Activated T-helper 1 cell treated with anti-CD3 and anti-CD28 coated beads, Interleukin-12 subunit alpha, Interleukin-12 subunit beta, Interleukin-2, Interleukin-4 antibody, amounts not matched to agents 30 ng/mL and 10 ng/mL and 1 ng/mL, durations not matched to agents 14 hours and 24 hours and 36 hours (primary cell): ENCODE measurements around the gene HLA-B. TPM values are rescaled to one million over a fixed set of nuclear protein-coding genes. Genes with fewer than 3 reads are reported as not detected.
"Not testable (repeated sequence)": the region's sequence is repeated elsewhere in the genome, so short reads cannot be mapped to it uniquely, and the experiment has no call there.

Source experiments
- DNase-seq: peaks from one replicate; pipeline ENCODE4 v3.0.0; 2021; ENCODE audit warnings: low spot score
- H3K27ac Mint-ChIP-seq: one replicate; pipeline ENCODE4 v1.8.0; 2021; ENCODE audit warnings: mild to moderate bottlenecking, mixed read lengths
- H3K27me3 Mint-ChIP-seq: one replicate; pipeline ENCODE4 v1.8.0; 2022; ENCODE audit warnings: mild to moderate bottlenecking, moderate library complexity, mixed read lengths; ENCODE audit not compliant: insufficient read depth
- H3K36me3 Mint-ChIP-seq: one replicate; pipeline ENCODE4 v1.8.0; 2021; ENCODE audit warnings: low read depth, mixed read lengths
- H3K4me1 Mint-ChIP-seq: one replicate; pipeline ENCODE4 v1.8.0; 2021; ENCODE audit warnings: low read depth, mixed read lengths
- H3K4me3 Mint-ChIP-seq: one replicate; pipeline ENCODE4 v1.8.0; 2021; ENCODE audit warnings: mild to moderate bottlenecking, moderate library complexity, mixed read lengths
- H3K9me3 Mint-ChIP-seq: one replicate; pipeline ENCODE4 v1.8.0; 2021; ENCODE audit warnings: mixed read lengths
- intact Hi-C: fragments of 100-400 bp; cut with micrococcal nuclease; formaldehyde crosslinking; loops from one replicate; pipeline ENCODE4 v1.15.1; 2024
- total RNA-seq: library from RNA; stranded (reverse); gene quantifications from 2 replicates; pipeline ENCODE4 v1.2.3, GENCODE V29; 2022

Gene HLA-B
- 3,770 and 3,814 TPM in 2 replicates for total RNA-seq

- Mint-ChIP-seq H3K27me3 (peaks cover 8% of the 10 kb centered on the region), H3K4me3 (peak within 1 kb of the TSS; percentile 95), H3K9me3 (peaks cover 8% of the 10 kb centered on the region), H3K36me3 (peaks cover 51% of the 10 kb centered on the region), H3K27ac (peak within 1 kb of the TSS; percentile 95), H3K4me1 (peaks cover 64% of the 10 kb centered on the region)
- intact Hi-C loops: loop anchor here (1.0 to 5.0 kb wide), 7 partner anchors 45 to 1470 kb away; partner anchors contain the start of genes HLA-C, MICA, MRPS18B and PPP1R10
- peak; percentile 67 for DNase-seq
These were observed at the start of gene HLA-B for GRCh38 chr6:31356946-31357466. TSS of gene HLA-B (minus strand) at chr6:31357179. CDS start at chr6:31357158, 21 bp downstream.

- H3K4me3 Mint-ChIP-seq: peak overlapping the region; percentile 53
These were observed 49.0 kb upstream of the HLA-B start for GRCh38 chr6:31405996-31406395.

GRCh38 chr6:31404061-31404364 is 47.0 kb upstream of the HLA-B start:
- H3K4me1 Mint-ChIP-seq: peaks cover 54% of the 10 kb centered on the region
- intact Hi-C loops: loop anchor here (5.0 to 10.0 kb wide), 2 partner anchors 47 to 191 kb away; partner anchors contain the start of genes HLA-B and NCR3
- H3K27me3 Mint-ChIP-seq, DNase-seq, H3K27ac Mint-ChIP-seq, H3K9me3 Mint-ChIP-seq, H3K36me3 Mint-ChIP-seq: not testable (repeated sequence)
- peak overlapping the region; percentile 84 for H3K4me3 Mint-ChIP-seq

More at GRCh38 chr6:31405996-31406395, 49.0 kb upstream of the HLA-B start:
- peaks cover 46% of the 10 kb centered on the region for H3K4me1 Mint-ChIP-seq
- H3K9me3 Mint-ChIP-seq: no peaks in the 10 kb centered on the region
- no peaks in the 10 kb centered on the region for H3K27me3 Mint-ChIP-seq
- H3K27ac Mint-ChIP-seq: no peak overlapping the region
- intact Hi-C loops: loop anchor here (10.0 kb wide), 1 partner anchor 189 kb away; the partner anchor contains the start of gene NCR3
- no peak for DNase-seq
- no peaks in the 10 kb centered on the region for H3K36me3 Mint-ChIP-seq

- Mint-ChIP-seq H3K4me1 (peaks cover 54% of the 10 kb centered on the region), H3K4me3 (peak within 1 kb of the TSS; percentile 84), H3K36me3 (peaks cover 2% of the 10 kb centered on the region), H3K27me3 (peaks cover 2% of the 10 kb centered on the region), H3K27ac (peak within 1 kb of the TSS; percentile 84), H3K9me3 (no peaks in the 10 kb centered on the region)
- intact Hi-C loops: loop anchor here (2.0 to 10.0 kb wide), 3 partner anchors 46 to 191 kb away; partner anchors contain the start of genes HLA-B and NCR3
- DNase-seq: peak; percentile 66
These were observed 46.5 kb upstream of the HLA-B start, which contains the start of gene MICA for GRCh38 chr6:31403283-31404060. TSS of gene MICA (plus strand) at chr6:31403595. CDS start at chr6:31403633, 38 bp downstream.

- H3K4me1 Mint-ChIP-seq: peaks cover 48% of the 10 kb centered on the region
- peak; percentile 25 for DNase-seq
- peaks cover 2% of the 10 kb centered on the region for H3K36me3 Mint-ChIP-seq
- peak overlapping the region; percentile 84 for H3K27ac Mint-ChIP-seq
- H3K27me3 Mint-ChIP-seq: peaks cover 2% of the 10 kb centered on the region
- intact Hi-C loops: loop anchor here (2.0 to 10.0 kb wide), 3 partner anchors 45 to 192 kb away; partner anchors contain the start of genes HLA-B and NCR3
- peak overlapping the region; percentile 84 for H3K4me3 Mint-ChIP-seq
- no peaks in the 10 kb centered on the region for H3K9me3 Mint-ChIP-seq
These were observed 45.6 kb upstream of the HLA-B start for GRCh38 chr6:31402324-31403282.

- H3K27ac Mint-ChIP-seq: peak overlapping the region; percentile 91
- H3K27me3 Mint-ChIP-seq: peaks cover 2% of the 10 kb centered on the region
- no peaks in the 10 kb centered on the region for H3K9me3 Mint-ChIP-seq
- peak overlapping the region; percentile 84 for H3K4me3 Mint-ChIP-seq
- DNase-seq: no peak
- H3K4me1 Mint-ChIP-seq: peaks cover 44% of the 10 kb centered on the region
- intact Hi-C loops: loop anchor here (5.0 to 10.0 kb wide), 2 partner anchors 44 to 193 kb away; partner anchors contain the start of genes HLA-B and NCR3
- H3K36me3 Mint-ChIP-seq: peaks cover 2% of the 10 kb centered on the region
These were observed 44.4 kb upstream of the HLA-B start for GRCh38 chr6:31401403-31401802.

- intact Hi-C loops: loop anchor here (1.0 to 10.0 kb wide), 5 partner anchors 43 to 242 kb away; partner anchors contain the start of genes HLA-B, NCR3 and TCF19
- peaks cover 42% of the 10 kb centered on the region for H3K4me1 Mint-ChIP-seq
These were observed 43.7 kb upstream of the HLA-B start for GRCh38 chr6:31400467-31401289.

GRCh38 chr6:31399589-31400466 is 42.8 kb upstream of the HLA-B start:
- DNase-seq: peak; percentile 57
- H3K36me3 Mint-ChIP-seq: peaks cover 2% of the 10 kb centered on the region
- H3K4me1 Mint-ChIP-seq: peaks cover 42% of the 10 kb centered on the region
- intact Hi-C loops: loop anchor here (1.0 to 10.0 kb wide), 5 partner anchors 43 to 242 kb away; partner anchors contain the start of genes HLA-B, NCR3 and TCF19
- peak overlapping the region; percentile 91 for H3K27ac Mint-ChIP-seq
- peak overlapping the region; percentile 84 for H3K4me3 Mint-ChIP-seq
- H3K9me3 Mint-ChIP-seq: no peaks in the 10 kb centered on the region
- peaks cover 2% of the 10 kb centered on the region for H3K27me3 Mint-ChIP-seq

More at GRCh38 chr6:31400467-31401289, 43.7 kb upstream of the HLA-B start:
- Mint-ChIP-seq H3K36me3 (peaks cover 2% of the 10 kb centered on the region), H3K9me3 (no peaks in the 10 kb centered on the region), H3K27ac (peak overlapping the region; percentile 91), H3K4me3 (peak overlapping the region; percentile 84), H3K27me3 (peaks cover 2% of the 10 kb centered on the region)
- DNase-seq: peak; percentile 68

GRCh38 chr6:31397901-31398525 is 41.0 kb upstream of the HLA-B start:
- no peak for DNase-seq
- Mint-ChIP-seq H3K4me3 (no peak overlapping the region), H3K36me3 (peaks cover 2% of the 10 kb centered on the region), H3K4me1 (peaks cover 35% of the 10 kb centered on the region), H3K27ac (no peak overlapping the region), H3K27me3 (peaks cover 2% of the 10 kb centered on the region), H3K9me3 (no peaks in the 10 kb centered on the region)
- intact Hi-C loops: loop anchor here (1.0 to 2.0 kb wide), 2 partner anchors 43 to 93 kb away; no protein-coding TSS in a partner anchor

GRCh38 chr6:31397153-31397499 is 40.1 kb upstream of the HLA-B start:
- not testable (repeated sequence) for H3K36me3 Mint-ChIP-seq, H3K9me3 Mint-ChIP-seq, DNase-seq, H3K4me3 Mint-ChIP-seq, H3K27ac Mint-ChIP-seq, H3K27me3 Mint-ChIP-seq
- H3K4me1 Mint-ChIP-seq: peaks cover 26% of the 10 kb centered on the region
- intact Hi-C loops: loop anchor here (1.0 to 2.0 kb wide), 2 partner anchors 44 to 94 kb away; no protein-coding TSS in a partner anchor
